ENCODE results near the gene GKN1. TPM values are rescaled to one million over a fixed set of nuclear protein-coding genes. Genes with fewer than 3 reads are reported as not detected.

The GKN1 gene
- total RNA-seq, 1 experiment from 2014 or later = not detected

DNA sequence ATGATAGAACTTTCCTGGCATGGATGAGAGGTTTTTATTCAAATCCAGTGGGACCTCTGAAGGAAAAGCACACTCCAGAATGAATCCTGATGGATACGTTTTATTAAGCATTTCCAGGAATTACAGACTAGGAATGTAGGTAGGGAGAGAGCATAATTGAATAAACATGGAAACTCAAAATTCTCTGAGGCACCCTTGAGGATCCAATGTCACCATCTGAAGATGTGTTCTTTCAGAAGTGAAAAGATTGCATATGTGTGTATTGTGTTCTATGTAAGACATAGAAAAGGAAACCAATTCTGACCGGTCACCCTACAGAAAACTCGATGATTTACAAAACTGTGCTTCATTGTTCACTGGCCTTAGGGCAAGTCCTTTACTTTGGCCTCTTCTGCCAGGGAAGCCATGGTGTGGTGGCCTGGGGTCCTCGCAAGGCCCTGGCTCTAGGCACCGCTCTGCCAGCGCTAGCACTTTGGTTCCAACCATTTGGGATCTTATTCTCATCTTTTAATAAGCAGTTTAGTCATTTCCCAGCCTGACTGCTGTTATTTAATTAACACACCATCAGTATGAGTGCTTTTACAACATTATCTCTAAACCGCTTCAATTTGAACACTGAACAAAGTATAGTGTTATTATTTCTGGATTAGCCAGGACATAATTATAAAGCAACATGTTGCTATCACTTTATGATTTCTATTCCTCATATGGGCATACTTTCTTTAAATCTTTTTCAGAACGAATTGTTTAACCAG, 4.5 kb upstream of the GKN1 start:
- no peak overlapping the region for H3K27ac ChIP-seq (ENCODE audit: low read depth, low read length, poor library complexity, severe bottlenecking)
- DNase-seq (ENCODE audit: low spot score) = no peak
- H3K4me3 ChIP-seq (ENCODE audit: low read depth, low read length, poor library complexity, severe bottlenecking) = no peak overlapping the region
- H3K36me3 ChIP-seq (ENCODE audit: insufficient read depth, low read length, poor library complexity, severe bottlenecking) = no peaks in the 10 kb centered on the region
- POLR2A ChIA-PET (ENCODE audit: low non-redundant PET) = no interaction called here
- TF ChIP-seq CTCF (conservative IDR thresholded peaks at IDR 0.05; ENCODE audit: low read depth, low read length) (no peak), EZH2 (IDR thresholded peaks at IDR 0.05; ENCODE audit: borderline replicate concordance, low read depth, low read length, poor library complexity, severe bottlenecking) (no peak)
- intact Hi-C loops (cut with micrococcal nuclease; ENCODE audit: unreplicated experiment) = no loop called here
- no peaks in the 10 kb centered on the region for H3K9me3 ChIP-seq (ENCODE audit: low read depth, low read length, poor library complexity, severe bottlenecking)
- CTCF ChIA-PET = no interaction called here
- H3K27me3 ChIP-seq (replicated peaks; ENCODE audit: insufficient read depth, low read depth, low read length, poor library complexity) = no peaks in the 10 kb centered on the region
- BruUV-seq (replicated peaks) = no TSS peak
- no peaks in the 10 kb centered on the region for H3K4me1 ChIP-seq (ENCODE audit: insufficient read depth, low read length, poor library complexity, severe bottlenecking)

DNA sequence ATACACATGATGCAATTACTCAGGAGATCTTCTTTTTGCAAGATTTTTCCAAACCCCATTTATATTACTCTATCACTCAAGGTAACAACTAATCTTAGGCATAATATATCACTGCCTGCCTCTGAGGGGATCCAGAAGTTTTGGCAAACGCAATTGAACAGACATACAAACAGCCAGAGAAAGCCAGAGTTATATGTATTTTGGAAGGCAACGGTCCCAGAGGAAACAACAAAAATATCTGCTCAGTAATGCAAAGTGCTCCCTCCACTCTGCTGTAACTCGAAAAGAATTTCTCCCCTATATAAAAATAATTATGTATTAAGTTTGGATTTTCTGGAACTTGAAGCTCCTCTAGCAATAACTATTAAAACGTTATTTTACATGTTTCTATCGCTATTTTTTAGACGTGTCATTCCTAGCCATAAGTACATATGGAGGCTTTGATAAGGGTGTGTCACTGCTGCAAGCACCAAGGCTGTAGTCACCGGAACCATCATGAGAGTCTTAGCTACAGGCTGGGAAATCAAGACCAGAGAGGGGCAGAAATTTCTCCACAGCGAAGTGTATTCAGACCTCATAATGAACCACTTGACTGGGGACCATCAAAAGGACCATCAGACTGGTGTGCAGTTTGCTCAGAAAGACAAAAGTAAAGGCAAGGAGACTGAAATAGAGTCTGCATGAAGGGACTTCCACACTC, 3.7 kb upstream of the GKN1 start:
- no TSS peak for BruUV-seq (replicated peaks)
- intact Hi-C loops (cut with micrococcal nuclease; ENCODE audit: unreplicated experiment) = no loop called here
- DNase-seq (ENCODE audit: low spot score) = no peak
- H3K4me3 ChIP-seq (ENCODE audit: low read depth, low read length, poor library complexity, severe bottlenecking) = no peak overlapping the region
- TF ChIP-seq CTCF (conservative IDR thresholded peaks at IDR 0.05; ENCODE audit: low read depth, low read length) = no peak
- TF ChIP-seq EZH2 (IDR thresholded peaks at IDR 0.05; ENCODE audit: borderline replicate concordance, low read depth, low read length, poor library complexity, severe bottlenecking) = no peak
- H3K27me3 ChIP-seq (replicated peaks; ENCODE audit: insufficient read depth, low read depth, low read length, poor library complexity) = no peaks in the 10 kb centered on the region
- CTCF ChIA-PET = no interaction called here
- no peaks in the 10 kb centered on the region for H3K9me3 ChIP-seq (ENCODE audit: low read depth, low read length, poor library complexity, severe bottlenecking)
- H3K27ac ChIP-seq (ENCODE audit: low read depth, low read length, poor library complexity, severe bottlenecking) = no peak overlapping the region
- POLR2A ChIA-PET (ENCODE audit: low non-redundant PET) = no interaction called here
- H3K36me3 ChIP-seq (ENCODE audit: insufficient read depth, low read length, poor library complexity, severe bottlenecking) = no peaks in the 10 kb centered on the region
- H3K4me1 ChIP-seq (ENCODE audit: insufficient read depth, low read length, poor library complexity, severe bottlenecking) = no peaks in the 10 kb centered on the region

DNA sequence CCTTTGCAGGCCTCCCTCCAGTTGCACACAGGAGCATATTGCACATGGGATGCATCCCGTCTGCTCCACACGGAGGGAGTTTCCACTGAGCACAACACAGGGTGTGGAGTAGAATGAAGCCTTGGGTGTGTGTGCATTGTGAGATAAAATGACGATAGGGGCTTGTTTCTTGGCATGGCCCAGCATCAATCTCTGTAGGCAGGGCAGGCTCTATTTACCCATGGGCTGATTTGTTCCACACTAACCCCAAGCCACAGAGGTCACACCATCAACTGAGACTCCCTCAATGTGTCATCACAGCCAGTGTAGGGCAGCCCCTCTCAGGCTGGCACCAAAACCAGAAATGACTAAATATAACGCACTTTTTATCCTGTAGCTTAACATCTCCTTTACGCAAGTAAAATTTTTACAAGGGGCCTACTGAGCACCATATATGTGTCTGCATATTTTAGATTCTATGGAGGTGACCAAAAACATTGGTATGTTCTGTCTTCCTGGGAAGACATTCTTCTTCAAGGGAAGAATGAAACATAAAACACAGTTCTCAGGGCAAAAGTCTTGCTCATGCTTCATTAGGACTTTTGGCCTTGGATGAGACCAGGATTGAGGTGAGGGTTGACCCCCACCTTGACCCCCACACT, 2.7 kb upstream of the GKN1 start:
- intact Hi-C loops (cut with micrococcal nuclease; ENCODE audit: unreplicated experiment) = no loop called here
- ChIA-PET POLR2A (ENCODE audit: low non-redundant PET) (no interaction called here), CTCF (no interaction called here)
- no peak overlapping the region for H3K27ac ChIP-seq (ENCODE audit: low read depth, low read length, poor library complexity, severe bottlenecking)
- H3K4me1 ChIP-seq (ENCODE audit: insufficient read depth, low read length, poor library complexity, severe bottlenecking) = no peaks in the 10 kb centered on the region
- H3K4me3 ChIP-seq (ENCODE audit: low read depth, low read length, poor library complexity, severe bottlenecking) = no peak overlapping the region
- H3K36me3 ChIP-seq (ENCODE audit: insufficient read depth, low read length, poor library complexity, severe bottlenecking) = no peaks in the 10 kb centered on the region
- H3K27me3 ChIP-seq (replicated peaks; ENCODE audit: insufficient read depth, low read depth, low read length, poor library complexity) = no peaks in the 10 kb centered on the region
- TF ChIP-seq CTCF (conservative IDR thresholded peaks at IDR 0.05; ENCODE audit: low read depth, low read length) (no peak), EZH2 (IDR thresholded peaks at IDR 0.05; ENCODE audit: borderline replicate concordance, low read depth, low read length, poor library complexity, severe bottlenecking) (no peak)
- no peak for DNase-seq (ENCODE audit: low spot score)
- no peaks in the 10 kb centered on the region for H3K9me3 ChIP-seq (ENCODE audit: low read depth, low read length, poor library complexity, severe bottlenecking)
- BruUV-seq (replicated peaks) = no TSS peak

All from A673 (cell line).